CD4-positive, alpha-beta T cell treated with Interleukin-2 at 100 ng/mL for 4 hours (primary cell): ENCODE data around the gene TWIST2.

Experiments
- DNase-seq: peaks from one replicate; pipeline ENCODE4 v3.0.0-alpha.2; 2020; ENCODE audit warnings: low spot score

TWIST2 gene

DNA sequence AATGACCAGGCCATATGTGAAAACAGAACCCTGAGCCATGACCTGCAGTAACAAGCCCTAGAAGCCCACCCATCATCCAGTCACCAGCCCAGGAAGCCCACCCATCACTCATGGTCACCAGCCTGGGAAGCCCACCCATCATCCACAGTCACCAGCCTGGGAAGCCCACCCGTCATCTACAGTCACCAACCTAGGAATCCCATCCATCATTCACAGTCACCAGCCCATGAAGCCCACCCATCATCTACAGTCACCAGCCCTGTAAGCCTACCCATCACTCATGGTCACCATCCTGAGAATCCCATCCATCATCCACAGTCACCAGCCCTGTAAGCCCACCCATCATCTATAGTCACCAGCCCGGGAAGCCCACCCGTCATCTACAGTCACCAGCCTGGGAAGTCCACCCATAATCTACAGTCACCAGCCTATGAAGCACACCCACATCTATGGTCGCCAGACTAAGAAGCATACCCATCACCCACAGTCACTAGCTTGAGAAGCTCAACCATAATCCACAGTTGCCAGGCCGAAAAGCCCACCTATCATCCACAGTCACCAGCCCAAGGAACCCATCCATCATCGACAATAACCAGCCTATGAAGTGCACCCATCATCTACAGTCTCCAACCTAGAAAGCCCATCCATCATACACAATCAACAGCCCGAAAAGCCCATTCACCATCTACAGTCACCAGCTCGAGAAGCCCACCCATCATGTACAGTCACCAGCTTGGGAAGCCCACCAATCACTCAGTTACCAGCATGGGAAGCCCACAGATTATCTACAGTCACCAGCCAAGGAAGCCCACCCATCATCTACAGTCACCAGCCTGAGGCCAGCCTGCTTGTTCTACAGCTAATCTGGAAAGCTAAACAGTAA lies 91.9 kb downstream of the TWIST2 start:
- no peak for DNase-seq

DNA sequence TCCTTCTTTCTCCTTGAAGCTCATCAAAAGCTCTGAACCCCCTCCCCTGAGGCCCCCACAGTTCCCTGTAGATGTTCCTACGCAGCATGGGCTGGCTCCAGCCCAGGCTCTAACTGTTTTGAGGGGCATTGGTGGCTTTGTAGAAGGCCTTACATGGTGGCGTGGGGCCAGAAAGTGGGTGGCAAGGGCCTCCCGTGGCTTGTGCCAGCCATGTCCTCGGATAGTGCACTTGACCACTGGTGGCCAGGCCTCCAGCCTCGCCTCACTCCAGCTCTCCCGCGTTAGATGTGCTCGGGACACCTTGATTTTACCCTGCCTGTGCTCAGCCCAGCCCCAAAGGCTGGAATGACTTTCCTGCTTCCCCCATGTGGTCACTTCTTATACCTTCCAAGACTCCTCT lies 92.9 kb downstream of the TWIST2 start:
- DNase-seq, result no peak

DNA sequence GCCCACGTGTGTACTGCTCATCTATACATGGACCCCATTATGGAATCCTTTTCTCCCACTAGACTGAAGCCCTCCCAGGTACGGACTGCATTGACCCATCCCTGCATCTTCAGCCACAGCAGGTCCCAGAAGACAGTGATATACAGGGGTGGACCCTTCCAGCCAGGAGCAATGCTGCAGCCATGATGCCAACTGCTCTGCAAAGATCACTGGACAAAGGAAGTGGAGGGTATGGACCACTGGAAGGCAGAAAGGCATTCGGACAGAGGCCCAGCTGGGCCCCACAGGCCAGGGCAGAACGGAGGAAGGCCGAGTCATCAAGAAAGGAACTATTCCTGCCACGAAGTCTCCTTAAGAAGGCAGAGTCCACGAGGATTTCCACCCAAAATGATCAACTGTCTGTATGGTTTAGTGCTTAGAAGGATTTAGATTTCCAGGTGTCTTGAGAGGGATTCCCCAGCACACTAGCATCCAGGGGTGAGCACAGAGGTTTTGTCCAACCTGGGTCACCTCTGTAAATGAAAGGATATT lies 93.4 kb downstream of the TWIST2 start:
- DNase-seq, result no peak

DNA sequence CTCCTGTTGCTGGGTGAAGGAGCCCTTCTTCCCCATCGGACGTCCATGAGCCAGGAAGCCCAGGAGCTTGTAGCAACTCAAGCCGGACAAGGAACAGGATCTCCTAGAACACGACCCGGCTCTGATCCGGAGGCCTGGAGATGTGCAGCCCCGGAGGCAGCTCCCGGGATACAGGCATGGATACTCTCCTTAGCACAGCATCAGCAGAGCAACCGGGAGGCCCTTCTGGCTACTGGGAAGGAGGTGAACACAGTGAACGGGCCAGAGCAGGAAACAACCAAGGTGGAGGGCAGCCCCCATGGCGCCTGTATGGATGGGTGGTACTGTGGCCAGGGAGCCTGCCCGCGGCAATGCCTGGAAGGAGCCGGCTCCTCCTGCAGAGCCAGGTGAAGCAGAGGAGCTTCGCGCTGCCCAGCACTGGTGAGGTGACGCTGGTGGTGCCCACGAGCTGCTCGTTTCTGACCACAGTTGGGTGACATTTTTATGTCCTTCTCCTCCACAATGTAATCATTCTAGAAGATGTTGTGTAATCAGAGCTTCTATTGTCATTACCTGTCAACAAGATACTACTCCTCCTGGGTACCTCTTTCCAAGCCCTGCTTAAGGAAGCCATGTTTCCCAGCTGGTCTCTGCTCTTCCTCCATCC lies 94.3 kb downstream of the TWIST2 start:
- DNase-seq, result no peak

DNA sequence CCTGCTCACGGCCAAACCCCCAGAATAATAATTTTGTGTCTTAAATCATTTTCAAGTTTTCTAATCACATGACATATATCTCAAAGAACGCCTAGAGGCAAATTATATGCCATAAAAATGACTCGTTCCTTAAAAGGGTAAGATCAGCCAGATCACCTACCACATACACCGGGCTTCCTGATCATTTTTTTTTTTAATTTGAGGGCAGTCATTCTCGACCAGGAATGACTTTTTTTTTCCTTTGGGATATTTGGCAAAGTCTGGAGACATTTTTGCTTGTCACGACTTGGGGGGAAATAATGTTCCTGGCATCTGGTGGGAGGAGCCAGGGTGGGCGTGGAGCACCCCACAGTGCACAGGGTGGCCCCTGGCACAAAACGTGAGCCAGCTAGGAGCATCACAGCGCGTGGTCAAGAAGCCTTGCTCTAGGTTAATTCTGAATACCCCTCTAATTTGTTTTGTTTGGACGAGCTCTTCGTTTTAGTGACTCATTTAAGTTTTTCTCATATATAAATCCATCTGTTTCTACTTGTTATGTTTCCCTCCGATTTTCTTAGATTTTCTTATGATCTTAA lies 94.9 kb downstream of the TWIST2 start:
- no peak for DNase-seq

DNA sequence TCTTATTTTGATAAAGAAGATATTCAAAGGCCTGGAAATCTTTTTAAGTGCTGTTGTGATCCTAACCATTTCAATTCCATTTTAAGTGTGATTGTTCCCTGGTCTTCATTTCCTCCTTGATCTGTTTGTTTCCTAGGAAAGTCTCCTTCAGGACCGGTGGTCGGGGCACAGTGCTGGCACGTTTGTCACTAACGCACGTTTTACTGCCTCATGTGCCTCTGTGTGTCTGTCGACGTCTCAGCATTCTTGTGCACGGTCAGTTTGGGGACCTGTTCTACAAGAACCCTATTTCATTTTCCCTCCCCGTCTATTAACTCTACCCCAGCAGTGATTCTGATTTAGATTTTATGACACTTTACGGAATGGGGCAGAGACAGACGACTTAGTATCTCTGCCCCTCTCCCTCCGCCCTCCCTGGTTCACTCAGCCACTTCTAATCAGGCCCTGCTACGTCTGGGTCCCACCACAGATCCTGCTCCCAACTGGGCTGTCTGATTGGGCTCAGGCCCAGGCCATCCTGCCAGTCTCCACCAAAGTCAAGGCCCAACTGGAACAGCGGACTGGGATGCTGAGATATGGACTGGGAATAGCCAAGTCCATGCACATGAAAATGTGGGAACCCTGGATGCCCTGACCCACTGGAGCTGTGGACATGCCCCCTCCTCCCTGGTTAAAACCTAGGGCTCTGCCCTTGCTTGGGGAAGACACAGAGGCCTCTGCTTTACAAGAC lies 95.6 kb downstream of the TWIST2 start:
- no peak for DNase-seq

DNA sequence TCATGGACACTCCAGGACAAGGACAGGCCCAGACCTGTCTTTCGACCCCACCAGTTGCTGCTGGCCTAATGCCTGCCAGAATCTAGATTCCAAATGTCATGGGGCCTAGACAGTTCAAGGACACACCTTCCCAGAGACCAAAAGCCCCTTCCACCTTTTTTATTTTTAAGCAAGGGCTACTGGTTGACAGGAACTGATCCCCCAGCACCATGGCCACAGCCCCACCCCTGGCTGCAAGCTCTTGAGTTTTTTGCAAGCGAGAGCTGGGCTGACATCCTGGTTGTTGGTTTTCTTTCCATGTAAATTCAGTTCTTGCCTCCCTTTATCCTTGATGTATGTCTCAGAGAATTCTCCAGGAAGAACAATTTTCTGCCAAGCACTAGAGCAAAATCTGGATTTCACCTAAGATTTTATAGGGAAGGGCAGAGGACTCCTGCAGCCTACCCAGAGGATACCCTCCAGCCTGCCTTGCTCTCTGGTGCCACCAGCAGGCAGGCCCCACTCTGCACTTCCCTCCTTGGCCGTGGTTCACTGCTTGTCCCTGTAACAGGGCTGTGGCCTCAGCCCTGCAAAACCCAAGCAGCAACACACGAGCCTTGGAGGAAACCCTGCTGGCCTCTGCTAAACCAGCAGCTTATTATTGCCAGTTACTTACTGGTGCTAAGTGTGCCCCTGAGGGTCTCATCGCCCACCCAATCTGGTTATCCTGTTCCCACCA lies 97.7 kb downstream of the TWIST2 start:
- DNase-seq, result no peak

DNA sequence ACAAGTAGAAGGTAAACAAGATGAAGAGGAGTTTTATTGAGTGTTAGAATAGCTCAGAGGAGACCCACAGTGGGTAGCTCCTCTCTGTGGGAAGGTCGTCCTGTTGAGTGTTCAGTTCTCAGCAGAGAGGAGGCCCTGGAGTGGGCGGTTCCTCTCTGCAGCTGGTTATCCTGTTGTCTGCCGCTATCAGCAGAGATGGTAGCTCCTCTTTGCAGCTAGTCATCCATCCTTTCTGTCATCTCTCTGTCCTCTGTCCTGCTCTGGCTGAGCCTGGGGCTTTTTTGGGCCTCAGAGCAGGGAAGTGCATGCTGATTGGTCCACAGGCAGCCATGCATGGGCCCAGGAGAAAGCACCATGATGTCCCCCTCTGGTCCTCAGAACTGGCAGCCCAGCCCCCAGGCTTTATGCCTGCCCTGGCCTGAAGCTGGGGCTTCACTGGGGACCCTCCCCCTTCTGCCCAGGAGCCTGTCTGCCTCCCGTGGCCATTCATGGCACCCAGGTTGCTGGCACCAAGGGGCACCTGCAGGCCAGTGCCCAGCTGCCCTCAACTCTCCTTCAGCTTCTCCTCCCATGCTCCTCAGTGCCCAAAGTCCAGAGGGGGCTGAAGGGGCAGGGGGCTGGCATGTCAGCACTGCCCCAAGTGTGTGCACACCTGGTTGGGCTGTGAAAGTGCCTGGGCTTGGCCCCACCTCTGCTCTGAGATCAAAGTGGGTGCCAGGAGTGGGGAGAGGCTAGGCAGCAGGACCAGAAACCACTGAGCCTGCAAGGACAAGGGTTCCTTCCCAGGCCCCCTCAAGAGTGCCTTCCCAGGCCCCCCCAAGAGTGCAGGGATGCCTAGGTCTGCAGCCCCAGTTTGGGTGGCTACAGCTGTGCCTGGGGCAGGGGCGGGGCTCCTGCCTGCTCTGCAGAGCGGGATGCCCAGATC lies 98.7 kb downstream of the TWIST2 start:
- DNase-seq, result no peak

DNA sequence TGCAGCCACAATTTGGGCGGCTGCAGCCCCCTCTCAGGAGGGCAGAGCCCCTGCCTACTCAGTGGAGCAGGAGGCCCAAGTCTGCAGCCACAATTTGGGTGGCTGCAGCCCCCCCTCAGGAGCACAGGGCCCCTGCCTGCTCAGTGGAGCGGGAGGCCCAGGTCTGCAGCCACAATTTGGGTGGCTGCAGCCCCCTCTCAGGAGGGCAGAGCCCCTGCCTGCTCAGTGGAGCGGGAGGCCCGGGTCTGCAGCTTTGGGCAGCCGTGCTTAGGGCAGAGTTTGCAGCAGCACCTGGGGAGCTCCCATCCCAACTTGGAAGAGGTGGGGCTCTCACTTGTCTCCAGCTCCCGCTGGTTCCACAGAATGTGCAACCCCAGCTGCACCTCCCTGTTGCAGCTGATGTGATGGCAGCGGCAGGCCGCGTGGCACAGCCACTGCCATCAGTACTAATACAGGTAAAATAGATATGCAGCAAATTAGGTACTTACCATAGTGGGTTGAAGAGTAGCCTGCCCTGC lies 99.4 kb downstream of the TWIST2 start:
- no peak for DNase-seq

DNA sequence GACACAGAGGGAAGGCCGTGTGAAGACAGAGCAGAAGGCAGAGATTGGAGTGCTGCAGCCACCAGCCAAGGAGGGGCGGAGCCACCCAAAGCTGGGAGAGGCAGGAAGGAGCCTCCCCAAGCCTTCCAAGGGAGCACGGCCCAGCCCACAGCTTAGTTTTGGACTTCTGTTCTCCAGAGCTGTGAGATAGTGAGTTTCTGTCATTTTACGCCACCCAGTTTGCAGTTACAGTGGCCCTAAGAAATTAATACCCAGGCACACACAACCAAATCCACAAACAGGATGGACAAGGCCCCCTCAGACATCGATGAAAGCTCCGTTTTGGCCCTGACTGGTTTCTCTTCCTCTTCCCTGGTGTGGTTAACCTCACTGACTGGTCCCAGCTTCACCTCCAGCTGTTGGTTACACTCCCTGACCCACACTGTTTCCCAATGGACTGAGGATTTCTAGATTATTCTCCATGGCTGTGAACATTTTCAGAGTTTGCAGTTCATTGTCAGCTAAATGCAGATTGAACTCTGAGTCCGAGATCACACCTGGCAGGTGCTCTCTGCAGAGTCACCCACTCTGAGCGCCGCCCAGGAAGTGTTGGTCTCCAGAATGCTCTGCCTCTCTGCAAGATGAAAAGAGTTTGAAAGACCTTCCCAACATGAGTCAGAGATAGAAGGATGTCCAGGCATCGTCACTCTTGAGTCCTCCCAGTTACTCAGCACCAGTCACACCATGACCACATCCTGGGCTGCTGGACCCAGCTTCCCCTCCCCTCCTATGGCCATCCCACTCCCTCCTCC lies 100.2 kb downstream of the TWIST2 start:
- DNase-seq, result no peak

DNA sequence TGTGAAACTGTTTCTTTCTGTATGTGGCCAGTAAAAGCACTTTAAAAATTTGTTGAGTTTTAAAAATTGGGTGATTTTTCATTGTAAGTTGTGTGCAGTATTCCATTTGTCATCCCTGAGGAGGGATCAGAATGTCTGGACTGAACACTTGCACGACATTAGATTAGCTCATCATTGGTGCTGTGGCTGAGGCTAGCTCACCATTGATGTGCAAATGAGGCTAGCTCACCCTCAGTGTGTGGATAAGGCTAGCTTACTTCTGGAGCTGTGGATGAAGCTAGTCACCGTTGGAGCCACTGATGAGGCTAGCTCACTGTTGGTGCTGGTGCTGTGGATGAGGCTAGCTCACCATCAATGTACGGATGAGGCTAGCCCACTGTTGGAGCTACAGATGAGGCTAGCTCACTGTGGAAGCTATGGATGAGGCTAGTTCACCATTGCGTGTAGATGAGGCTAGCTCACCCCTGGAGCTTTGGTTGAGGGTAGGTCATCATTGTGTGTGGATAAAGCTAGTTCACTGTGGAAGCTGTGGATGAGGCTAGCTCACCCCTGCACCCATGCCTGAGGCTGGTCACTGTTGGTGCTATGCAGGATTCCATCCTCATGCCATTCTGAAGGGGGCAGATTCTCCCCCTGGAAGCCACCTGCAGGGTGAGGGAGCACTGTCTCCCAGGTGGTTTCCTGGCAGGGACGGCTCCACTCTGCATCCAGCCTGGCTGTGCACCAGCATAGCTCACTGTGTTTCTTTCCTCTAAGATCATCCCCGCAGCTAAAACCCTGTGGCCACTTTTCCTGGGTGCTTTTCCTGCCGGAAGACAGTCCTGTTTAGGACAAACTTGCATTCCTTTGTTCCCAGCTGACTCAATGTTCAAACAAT lies 101.1 kb downstream of the TWIST2 start:
- no peak for DNase-seq

DNA sequence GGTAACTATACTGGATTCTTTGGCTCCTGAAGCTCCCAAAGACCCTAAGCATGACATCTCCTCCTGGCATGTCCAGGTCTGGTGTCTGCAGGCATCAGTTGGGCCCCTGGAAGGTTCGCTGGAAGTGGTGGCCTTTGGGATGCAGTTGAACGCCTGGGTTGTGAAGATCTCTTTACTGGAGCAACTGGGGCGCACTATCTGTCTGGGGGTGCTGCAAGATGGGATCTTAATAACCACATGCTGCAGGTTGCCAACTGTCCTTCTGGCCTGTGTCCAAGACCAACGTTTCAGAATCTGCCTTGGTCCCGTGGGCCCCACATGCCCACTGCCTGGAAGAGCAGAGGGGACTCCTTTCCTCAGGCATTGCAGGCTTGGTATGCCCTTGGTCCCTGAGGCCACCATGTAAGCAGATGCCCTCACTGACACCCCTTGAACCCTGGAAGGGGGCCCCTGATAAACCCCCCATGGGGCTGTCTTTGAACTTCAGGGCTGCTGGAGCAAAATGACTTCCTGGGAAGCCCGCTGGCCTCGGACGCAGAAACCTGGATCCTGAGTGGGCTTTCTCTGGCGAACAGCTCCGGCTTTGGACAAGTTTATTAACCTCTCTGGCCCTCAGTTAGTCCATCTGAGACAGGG lies 101.9 kb downstream of the TWIST2 start:
- DNase-seq, result no peak

DNA sequence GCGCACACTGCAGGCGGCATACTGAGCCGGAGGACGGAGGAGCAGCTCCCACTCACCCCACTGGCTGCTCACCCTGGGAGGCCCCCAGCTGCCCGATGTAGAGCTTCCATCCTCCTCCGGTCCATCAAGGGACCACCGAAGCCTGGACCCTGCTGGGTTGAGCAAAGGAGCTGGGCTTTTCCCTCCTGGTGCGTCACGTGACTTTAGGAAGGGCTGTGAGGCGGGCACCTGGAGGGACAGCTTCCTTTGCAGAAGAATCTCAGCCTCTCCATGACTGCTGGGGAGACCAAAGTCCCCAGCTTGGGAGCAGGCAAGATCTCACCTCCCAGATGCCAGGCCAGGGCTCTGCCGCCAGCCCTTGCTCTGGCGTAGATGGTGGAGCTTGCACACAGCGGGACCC lies 102.7 kb downstream of the TWIST2 start:
- DNase-seq, result no peak

DNA sequence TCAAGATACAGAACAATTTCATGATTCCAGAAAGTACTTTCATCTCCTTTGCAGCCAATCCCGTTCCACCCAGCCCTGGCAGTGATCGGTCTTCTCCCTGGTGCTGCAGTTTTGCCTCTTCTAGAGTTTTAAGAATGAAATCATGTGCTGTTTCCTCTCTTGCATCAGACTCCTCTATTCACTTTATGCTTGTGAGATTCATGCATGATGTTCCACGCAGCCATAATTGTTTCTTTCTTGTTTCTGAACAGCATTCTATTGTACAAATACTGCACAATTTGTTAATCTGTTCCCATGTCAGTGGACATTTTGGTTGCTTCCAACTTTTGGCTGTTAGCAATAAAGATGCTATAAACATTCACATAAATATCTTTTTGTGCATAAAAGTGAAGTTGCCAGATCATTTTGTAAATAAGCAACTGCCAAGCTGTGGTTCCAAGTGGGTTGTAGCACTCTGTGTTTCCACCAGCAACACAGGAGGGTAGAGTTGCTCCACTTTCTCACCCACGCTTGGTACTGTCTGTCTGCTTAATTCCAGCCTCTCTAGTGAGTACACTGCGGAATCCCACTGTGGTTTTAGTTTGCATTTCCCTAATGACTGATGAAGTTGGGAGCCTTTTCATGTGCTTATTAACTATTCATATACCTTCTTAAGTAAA lies 104.5 kb downstream of the TWIST2 start:
- DNase-seq, result no peak

DNA sequence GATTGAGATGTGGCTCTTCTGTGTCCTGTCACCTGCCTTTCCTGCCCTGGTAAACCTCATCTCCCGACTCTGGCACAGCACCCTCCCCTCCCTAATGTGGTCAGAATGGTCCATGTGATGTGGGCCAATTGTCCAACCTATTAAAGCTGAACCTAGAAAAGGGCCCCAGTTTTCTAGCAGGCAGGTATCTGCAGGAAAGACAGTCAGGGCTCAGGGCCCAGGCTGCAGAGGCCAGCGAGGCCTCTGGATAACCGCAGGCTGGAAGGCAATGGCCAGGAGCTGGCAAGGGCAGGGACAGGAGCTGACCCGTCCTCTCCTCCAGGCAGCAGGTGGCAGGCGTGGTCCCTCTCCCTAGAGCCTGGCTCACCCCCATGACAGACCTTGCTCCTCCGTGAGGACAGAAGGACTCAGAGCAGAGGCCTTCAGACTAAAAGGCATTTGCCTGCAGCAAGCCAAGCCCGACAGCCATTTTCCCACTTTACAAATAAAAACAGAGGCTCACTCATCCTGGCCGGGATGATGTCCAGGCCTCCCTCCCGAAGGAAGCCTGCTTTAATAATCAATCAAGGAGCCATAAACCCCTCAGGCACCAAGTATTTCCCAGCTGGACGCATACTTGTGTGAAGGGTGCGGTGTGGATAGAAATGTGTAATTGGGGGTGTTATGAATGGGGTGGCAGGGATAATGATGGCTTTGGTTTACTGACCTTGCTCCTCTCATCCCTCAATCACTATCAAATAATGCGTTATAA lies 107.1 kb downstream of the TWIST2 start:
- DNase-seq, result no peak

DNA sequence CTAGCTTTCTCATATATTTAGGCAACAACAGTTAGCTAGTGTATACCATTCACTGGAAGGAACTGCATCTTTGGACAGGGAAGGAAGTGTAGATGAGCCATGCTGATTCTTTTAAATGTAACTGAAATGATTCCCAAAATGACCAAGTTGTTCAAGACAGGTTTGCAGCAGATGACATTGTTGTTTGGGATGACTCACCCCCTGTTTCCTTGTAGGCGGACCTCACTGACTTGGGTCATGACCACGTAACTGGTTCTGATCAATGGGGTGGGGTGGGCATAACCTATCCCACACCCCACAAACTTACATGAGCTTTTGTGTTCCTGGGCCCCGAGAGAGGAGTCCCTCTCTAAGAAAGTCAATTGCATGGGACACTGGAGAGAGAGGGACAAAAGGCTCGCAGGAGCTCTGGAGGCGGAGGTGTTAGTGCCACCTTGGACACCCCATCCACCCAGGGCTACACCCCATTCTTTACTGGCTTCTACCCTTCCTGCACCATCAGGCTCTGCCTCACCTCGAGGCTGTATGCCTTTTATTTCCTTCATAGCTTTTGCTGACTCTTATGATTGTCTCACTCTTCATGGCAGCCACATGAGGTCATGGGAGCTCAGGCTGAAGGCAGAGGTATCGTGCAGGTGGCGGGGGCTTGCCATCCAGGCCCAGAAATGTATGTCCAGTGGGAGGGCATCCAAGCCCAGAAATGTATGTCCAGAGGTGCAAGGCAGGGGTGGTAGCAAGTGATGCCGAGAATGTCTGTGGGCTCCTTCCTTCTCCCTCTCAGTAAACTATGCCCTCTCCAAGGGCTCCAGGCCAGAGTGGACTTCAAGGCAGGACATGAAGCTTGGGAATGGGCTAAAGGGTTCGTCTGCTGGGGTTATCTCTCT lies 108.0 kb downstream of the TWIST2 start:
- DNase-seq, result no peak
